MM.1S (cell line): ENCODE results near the gene PTK7.
"Not testable (repeated sequence)": the region's sequence is repeated elsewhere in the genome, so short reads cannot be mapped to it uniquely, and the experiment has no call there.

Experiments
- CTCF ChIP-seq: fragments of 300-600 bp; sonication (generic); IDR thresholded peaks from 2 replicates; pipeline ENCODE4 v1.5.1; 2016; ENCODE audit warnings: antibody characterized with exemption, low read length, mixed read lengths
- EZH2 ChIP-seq: fragments of 300-600 bp; sonication (generic); optimal IDR thresholded peaks from 2 replicates; pipeline ENCODE3; 2017; ENCODE audit warnings: low read depth, mild to moderate bottlenecking, antibody characterized with exemption, low read length, mixed read lengths
- EZH2phosphoT487 ChIP-seq: fragments of 300-600 bp; sonication (generic); IDR thresholded peaks from 2 replicates; pipeline ENCODE4 v1.6.1; 2018; ENCODE audit warnings: antibody characterized with exemption, low read length

DNA sequence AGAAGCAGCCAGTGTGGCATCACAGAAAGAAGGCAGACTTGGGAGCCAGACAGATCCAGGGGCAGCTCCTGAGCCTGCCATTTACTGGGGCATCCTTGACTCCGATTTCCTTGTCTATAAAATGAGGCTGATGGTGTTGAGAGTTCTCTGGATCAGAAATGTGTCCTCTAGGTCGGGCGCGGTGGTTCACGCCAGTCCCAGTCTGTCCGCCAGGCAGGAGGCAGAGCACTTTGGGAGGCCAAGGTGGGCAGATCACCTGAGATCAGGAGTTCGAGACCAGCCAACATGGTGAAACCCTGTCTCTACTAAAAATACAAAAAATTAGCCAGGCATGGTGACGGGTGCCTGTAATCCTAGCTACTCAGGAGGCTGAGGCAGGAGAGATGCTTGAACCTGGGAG, 41.4 kb downstream of the PTK7 start:
- not testable (repeated sequence) for TF ChIP-seq CTCF, EZH2, EZH2phosphoT487
